PFSK-1 (cell line): ENCODE data around the gene POLR2H.

Experiments used
- FOXP2 ChIP-seq: optimal IDR thresholded peaks from 2 replicates; pipeline ENCODE3; 2011; ENCODE audit warnings: borderline replicate concordance, control low read depth, inconsistent platforms; ENCODE audit not compliant: insufficient read depth; ENCODE audit errors: extremely low read length, extremely low read depth
- POLR2AphosphoS5 ChIP-seq: IDR thresholded peaks from 2 replicates; pipeline ENCODE4 v1.6.1; 2012; ENCODE audit warnings: low read depth, mild to moderate bottlenecking, control low read depth, low read length, moderate library complexity
- SIN3A ChIP-seq: IDR thresholded peaks from 2 replicates; pipeline ENCODE4 v1.6.1; 2012; ENCODE audit warnings: mild to moderate bottlenecking, low read length, moderate library complexity, borderline replicate concordance; ENCODE audit not compliant: insufficient read depth
- TAF1 ChIP-seq: IDR thresholded peaks from 2 replicates; pipeline ENCODE4 v1.6.1; 2012; ENCODE audit warnings: low read length, control low read depth, borderline replicate concordance; ENCODE audit not compliant: insufficient read depth
- TF ChIP-seq, protein P1 (sequence below), 2 experiments: IDR thresholded peaks; 2 replicates each; pipeline versions ENCODE4 v1.6.1 to v1.8.0; 2011 to 2012; ENCODE audit warnings: low read depth in 2 of 2, low read length in 2 of 2, control low read depth in 1 of 2, inconsistent platforms in 1 of 2, mild to moderate bottlenecking in 1 of 2, moderate library complexity in 1 of 2; ENCODE audit not compliant: insufficient read depth in 1 of 2

Gene POLR2H

DNA sequence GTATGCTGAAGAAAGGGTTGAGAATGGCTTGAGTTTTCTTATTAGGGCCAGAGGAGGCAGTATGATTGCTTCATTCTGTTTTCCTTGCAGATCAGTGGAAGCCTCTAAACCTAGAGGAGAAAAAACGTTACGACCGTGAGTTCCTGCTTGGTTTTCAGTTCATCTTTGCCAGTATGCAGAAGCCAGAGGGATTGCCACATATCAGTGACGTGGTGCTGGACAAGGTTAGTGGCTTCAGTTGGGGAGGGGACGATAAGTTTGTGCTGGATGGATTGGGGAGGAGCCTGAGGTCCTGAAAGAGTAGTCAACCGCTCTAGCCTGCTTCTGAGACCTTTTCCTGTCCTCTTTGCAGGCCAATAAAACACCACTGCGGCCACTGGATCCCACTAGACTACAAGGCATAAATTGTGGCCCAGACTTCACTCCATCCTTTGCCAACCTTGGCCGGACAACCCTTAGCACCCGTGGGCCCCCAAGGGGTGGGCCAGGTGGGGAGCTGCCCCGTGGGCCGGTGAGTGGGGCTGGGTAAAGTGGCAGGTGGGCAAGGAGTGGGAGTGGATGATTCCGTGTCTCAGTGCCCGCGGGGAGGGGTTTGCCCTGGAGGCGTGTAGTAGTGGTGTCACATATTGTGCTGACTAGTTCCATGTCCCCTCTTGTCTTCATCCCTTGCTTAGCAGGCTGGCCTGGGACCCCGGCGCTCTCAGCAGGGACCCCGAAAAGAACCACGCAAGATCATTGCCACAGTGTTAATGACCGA is 38.6 kb upstream of the POLR2H start:
- TF ChIP-seq POLR2AphosphoS5 = no peak

DNA sequence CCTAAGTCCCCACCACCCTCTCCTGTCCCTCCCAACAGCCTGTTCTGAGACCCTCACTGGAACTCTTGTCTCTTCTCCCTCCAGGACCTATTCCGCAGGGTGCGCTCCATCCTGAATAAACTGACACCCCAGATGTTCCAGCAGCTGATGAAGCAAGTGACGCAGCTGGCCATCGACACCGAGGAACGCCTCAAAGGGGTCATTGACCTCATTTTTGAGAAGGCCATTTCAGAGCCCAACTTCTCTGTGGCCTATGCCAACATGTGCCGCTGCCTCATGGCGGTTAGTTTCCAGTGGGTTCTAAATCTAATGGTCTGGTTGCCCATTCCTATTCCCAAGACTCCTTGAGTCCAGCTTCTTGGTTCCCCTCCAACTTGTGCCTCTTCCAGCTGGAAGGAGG is 37.8 kb upstream of the POLR2H start:
- TF ChIP-seq POLR2AphosphoS5 (no peak), FOXP2 (no peak), TAF1 (no peak), SIN3A (no peak)
- TF ChIP-seq, protein P1, sequence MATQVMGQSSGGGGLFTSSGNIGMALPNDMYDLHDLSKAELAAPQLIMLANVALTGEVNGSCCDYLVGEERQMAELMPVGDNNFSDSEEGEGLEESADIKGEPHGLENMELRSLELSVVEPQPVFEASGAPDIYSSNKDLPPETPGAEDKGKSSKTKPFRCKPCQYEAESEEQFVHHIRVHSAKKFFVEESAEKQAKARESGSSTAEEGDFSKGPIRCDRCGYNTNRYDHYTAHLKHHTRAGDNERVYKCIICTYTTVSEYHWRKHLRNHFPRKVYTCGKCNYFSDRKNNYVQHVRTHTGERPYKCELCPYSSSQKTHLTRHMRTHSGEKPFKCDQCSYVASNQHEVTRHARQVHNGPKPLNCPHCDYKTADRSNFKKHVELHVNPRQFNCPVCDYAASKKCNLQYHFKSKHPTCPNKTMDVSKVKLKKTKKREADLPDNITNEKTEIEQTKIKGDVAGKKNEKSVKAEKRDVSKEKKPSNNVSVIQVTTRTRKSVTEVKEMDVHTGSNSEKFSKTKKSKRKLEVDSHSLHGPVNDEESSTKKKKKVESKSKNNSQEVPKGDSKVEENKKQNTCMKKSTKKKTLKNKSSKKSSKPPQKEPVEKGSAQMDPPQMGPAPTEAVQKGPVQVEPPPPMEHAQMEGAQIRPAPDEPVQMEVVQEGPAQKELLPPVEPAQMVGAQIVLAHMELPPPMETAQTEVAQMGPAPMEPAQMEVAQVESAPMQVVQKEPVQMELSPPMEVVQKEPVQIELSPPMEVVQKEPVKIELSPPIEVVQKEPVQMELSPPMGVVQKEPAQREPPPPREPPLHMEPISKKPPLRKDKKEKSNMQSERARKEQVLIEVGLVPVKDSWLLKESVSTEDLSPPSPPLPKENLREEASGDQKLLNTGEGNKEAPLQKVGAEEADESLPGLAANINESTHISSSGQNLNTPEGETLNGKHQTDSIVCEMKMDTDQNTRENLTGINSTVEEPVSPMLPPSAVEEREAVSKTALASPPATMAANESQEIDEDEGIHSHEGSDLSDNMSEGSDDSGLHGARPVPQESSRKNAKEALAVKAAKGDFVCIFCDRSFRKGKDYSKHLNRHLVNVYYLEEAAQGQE (IDR thresholded peaks at IDR 0.05; ENCODE audit: insufficient read depth in 1 of 2, low read depth in 2 of 2, low read length in 2 of 2) = no peak

DNA sequence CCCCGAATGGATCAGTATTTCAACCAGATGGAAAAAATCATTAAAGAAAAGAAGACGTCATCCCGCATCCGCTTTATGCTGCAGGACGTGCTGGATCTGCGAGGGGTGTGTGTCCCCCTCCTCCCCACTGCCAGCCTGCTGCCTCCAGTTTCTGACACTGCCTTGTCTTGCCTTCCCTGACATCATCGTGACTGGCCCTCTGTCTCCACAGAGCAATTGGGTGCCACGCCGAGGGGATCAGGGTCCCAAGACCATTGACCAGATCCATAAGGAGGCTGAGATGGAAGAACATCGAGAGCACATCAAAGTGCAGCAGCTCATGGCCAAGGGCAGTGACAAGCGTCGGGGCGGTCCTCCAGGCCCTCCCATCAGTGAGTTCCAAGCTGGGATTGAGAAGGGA is 36.2 kb upstream of the POLR2H start:
- TF ChIP-seq TAF1 (no peak), POLR2AphosphoS5 (no peak), SIN3A (no peak), FOXP2 (no peak)
- TF ChIP-seq, protein P1 (IDR thresholded peaks at IDR 0.05; ENCODE audit: insufficient read depth in 1 of 2, low read depth in 2 of 2, low read length in 2 of 2) = no peak

DNA sequence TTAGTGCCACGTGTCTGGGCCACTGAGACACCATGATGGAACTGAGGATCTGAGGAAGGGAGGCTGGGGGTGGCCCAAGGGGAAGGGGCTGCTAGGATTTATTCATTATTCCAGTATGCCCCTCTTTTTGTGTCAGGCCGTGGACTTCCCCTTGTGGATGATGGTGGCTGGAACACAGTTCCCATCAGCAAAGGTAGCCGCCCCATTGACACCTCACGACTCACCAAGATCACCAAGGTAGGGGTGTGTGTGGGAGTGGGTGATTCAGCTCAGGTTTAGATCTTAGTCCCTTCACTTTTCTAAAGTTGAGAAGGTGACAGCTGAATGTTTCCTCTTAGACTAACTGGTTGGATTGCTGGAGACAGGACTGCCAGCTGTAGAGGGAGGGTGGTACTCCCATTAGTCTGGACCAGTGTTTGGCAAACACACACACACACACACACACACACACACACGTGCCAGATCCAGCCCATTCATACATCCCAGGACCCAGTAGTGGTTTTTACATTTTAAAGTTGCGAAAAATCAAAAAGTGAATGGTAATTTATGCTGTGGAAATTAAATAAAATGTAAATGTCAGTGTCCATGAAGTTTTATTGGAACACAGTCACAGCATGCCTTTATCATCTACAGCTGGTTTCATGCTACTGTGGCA is 35.7 kb upstream of the POLR2H start:
- TF ChIP-seq, protein P1 (IDR thresholded peaks at IDR 0.05; ENCODE audit: insufficient read depth in 1 of 2, low read depth in 2 of 2, low read length in 2 of 2) = no peak
- no peak for TF ChIP-seq FOXP2
- no peak for TF ChIP-seq SIN3A
- no peak for TF ChIP-seq POLR2AphosphoS5
- TF ChIP-seq TAF1 = no peak

DNA sequence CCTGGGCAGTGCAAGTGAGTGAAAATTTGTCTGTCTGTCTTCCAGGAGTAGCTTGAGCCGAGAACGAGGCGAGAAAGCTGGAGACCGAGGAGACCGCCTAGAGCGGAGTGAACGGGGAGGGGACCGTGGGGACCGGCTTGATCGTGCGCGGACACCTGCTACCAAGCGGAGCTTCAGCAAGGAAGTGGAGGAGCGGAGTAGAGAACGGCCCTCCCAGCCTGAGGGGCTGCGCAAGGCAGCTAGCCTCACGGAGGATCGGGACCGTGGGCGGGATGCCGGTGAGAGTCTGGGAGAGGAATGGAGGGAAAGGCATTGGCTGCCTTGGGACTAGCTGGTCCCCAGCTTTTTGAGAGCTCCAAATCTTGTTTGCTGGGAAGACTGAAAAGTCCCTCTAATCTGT is 34.3 kb upstream of the POLR2H start:
- no peak for TF ChIP-seq TAF1
- no peak for TF ChIP-seq SIN3A
- TF ChIP-seq, protein P1 (IDR thresholded peaks at IDR 0.05; ENCODE audit: insufficient read depth in 1 of 2, low read depth in 2 of 2, low read length in 2 of 2) = no peak
- TF ChIP-seq POLR2AphosphoS5 = no peak
- TF ChIP-seq FOXP2 = no peak
